HG03045 (cell line): ENCODE measurements around the gene RAB3A.
"Not testable (repeated sequence)": the region's sequence is repeated elsewhere in the genome, so short reads cannot be mapped to it uniquely, and the experiment has no call there.

ENCODE experiments used
- ATAC-seq: cut with Tn5 transposase; IDR thresholded peaks from one replicate; pipeline ENCODE4 v1.9.1; 2021; ENCODE audit warnings: mild to moderate bottlenecking, moderate library complexity; ENCODE audit not compliant: unreplicated experiment

RAB3A gene

GRCh38 chr19:18224525-18225354 is 20.9 kb upstream of the RAB3A start:
- peak; percentile 86 for ATAC-seq

GRCh38 chr19:18223860-18224524 is 20.1 kb upstream of the RAB3A start:
- no peak for ATAC-seq

- no peak for ATAC-seq
Observed at GRCh38 chr19:18221815-18222725, 18.2 kb upstream of the RAB3A start.

- no peak for ATAC-seq
Observed at GRCh38 chr19:18220632-18221275, 16.9 kb upstream of the RAB3A start.

GRCh38 chr19:18219911-18220631 is 16.2 kb upstream of the RAB3A start:
- no peak for ATAC-seq

- no peak for ATAC-seq
Observed at GRCh38 chr19:18218600-18218999, 14.8 kb upstream of the RAB3A start.

DNA sequence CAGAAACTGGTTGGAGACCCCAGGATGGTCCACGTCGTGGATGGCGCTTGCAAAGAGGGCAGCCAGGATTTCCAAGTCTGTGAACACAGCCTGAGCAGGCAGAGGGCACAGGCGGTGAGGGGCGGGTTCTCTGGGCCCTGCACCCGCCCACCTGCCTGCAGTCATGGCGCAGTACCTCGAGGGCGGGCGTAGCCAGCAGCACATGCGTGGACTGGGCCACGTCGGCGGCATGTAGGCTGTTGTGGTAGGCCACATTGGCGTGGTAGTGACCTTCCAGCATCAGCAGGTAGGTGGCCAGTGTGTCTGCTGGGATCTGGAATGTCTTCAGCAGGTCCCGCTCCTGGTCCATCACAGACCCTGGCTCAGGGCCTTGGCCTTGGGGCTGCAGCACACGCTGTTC is 14.3 kb upstream of the RAB3A start:
- no peak for ATAC-seq

- no peak for ATAC-seq
Observed at GRCh38 chr19:18216789-18217188, 12.9 kb upstream of the RAB3A start.

GRCh38 chr19:18214779-18215433 is 11.1 kb upstream of the RAB3A start:
- ATAC-seq: no peak

DNA sequence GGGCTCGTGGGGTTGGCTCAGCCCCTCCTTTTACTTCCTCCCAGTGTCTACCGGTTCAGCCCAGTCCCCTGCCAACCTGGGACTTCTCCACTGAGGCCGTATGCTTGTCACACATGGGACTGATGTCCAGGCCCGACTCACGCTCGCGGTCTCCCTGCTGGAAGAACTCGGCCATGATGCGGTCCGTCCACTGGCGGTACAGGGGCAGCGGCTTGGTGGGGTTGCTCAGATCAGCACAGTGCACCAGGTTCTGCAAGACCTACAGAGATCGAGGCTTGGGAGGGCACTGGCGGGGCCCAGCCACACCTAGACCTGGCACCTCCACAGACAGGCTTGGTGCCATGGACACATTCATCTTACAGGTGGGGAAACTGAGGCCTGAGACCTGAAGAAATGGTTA is 7.8 kb upstream of the RAB3A start:
- ATAC-seq: no peak

- ATAC-seq: not testable (repeated sequence)
Observed at GRCh38 chr19:18209912-18210311, 6.1 kb upstream of the RAB3A start.

- ATAC-seq: no peak
Observed at GRCh38 chr19:18208098-18208951, 4.5 kb upstream of the RAB3A start.

DNA sequence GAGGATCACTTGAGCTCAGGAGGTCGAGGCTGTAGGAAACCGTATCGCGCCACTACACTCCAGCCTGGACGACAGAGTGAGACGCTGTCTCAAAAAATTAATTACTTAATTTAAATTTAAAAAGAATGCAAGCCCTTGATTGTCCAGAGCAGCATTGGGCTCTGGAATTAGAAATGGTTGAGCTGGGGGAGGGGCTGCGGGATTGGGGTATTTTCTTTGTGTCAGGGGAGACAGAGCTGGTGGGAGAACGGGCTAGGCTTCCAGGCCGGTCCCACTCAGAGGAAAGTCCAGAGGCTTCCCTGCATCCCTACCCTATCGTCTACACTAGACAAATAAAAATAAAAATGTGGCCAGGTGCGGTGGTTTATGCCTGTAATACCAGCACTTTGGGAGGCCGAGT is 2.2 kb upstream of the RAB3A start:
- no peak for ATAC-seq

DNA sequence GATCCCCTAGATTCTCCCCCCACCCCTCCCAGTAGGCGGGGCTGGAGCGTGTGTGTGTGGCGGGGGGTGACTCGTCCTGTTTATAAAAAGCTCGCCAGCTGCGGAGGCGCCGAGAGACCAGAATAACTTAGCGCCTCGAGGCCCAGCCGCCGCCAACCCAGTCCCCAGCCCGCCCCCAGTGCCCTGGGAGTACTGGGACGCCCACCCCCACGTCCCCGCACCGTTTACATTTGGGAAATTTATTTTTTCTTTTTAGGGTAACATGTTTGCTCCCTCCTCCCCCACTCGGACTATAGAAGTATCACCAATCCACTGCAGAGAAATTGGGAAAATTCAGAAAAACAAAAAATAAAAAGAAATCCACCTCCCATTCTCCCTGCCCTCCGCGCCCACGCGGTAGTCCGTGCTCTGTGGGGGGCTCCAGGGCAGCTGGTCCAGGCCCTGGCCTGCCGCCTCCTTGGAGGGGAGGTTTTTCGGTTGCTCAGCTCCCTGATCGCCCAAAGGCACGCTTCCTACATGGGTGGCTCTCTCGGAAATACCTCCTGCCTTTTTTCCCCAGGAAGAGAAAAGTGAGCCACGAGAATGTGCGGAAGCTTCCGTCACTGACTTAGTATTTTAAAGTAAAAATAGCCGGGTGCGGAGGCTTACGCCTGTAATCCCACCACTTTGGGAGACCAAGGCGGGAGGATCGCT is 1.5 kb upstream of the RAB3A start:
- no peak for ATAC-seq

- peak; percentile 21 for ATAC-seq
Observed at GRCh38 chr19:18204394-18205199, 755 bp upstream of the RAB3A start.

DNA sequence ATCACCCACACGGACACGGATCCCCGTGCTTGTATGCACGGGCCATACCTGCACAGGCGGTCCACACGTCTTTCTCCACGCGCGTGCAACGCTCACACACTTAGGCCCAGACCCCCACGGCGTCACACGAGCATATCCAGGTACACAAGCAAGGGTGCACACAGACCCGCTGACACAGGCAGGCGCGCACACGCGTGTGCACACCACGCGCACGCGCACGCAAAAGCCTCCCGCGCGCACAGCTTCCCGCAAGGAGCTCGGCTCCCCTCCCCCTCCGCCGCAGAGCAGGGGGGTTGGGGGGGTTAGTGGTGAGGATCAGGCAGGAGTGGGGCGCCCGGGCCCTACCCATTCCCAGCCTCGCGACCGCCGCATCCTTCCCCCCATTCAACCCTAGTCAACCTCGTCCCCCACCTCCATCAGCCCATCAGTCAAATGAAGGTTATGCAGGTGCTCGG is 407 bp downstream of the RAB3A start:
- no peak for ATAC-seq

DNA sequence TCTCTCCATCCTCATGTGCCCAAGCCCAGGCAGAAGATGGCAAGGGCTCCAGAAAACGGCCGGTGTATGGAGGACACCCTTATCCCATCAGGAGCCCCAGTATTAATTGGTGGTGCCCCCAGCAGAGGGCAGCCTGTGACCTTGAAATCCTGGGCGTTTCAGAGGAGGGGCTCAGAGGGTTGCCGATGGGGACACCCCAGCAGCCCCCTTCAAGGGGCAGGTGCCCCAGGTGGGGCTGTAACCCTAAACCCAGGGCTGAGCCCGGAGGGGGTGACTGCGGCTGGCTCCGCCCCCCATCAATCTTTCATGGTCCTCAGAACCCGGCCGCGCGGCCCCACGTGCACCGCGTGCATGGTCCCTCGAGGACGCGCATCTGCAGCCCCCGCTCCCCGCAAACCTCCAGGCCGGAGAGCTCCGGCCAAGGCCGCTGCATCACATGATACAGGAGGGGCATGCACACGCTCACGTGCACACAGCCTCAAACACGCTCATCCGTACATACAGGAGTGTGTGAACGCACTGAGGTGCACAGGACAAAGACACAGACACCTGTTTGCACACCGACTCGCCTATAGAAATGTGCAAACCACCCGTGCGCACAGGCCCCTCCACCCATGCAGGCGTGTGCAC is 949 bp downstream of the RAB3A start:
- no peak for ATAC-seq
